ENCODE measurements around the gene TCIRG1. TPM values are rescaled to one million over a fixed set of nuclear protein-coding genes. Genes with fewer than 3 reads are reported as not detected.

TCIRG1 gene
- total and polyA plus RNA-seq, 2 of the 13 experiments (the other 11 are each of a cell fraction or from before 2014, with no cell fraction given): 48.0 to 69.6 TPM

DNA sequence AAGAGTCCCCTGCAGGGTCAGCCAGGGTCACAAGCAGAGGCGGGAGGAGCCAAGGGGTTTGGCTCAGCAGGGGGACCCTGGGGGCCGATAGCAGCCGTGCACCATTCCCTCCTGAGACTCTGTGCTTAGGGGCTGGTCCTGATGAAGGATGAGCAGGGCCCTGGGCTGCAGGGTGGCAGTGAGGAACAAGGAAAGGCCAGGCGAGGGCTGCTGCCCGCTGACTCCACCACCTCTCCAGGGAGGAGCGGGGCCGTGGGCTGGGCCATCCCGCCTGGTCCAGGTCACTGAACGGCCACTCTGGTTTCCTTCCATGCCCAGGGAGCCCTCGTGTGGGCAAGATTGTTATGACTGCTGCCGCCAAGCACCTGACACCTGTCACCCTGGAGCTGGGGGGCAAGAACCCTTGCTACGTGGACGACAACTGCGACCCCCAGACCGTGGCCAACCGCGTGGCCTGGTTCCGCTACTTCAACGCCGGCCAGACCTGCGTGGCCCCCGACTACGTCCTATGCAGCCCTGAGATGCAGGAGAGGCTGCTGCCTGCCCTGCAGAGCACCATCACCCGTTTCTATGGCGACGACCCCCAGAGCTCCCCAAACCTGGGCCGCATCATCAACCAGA is 17.5 kb upstream of the TCIRG1 start (continued):
- TF ChIP-seq, protein P1, sequence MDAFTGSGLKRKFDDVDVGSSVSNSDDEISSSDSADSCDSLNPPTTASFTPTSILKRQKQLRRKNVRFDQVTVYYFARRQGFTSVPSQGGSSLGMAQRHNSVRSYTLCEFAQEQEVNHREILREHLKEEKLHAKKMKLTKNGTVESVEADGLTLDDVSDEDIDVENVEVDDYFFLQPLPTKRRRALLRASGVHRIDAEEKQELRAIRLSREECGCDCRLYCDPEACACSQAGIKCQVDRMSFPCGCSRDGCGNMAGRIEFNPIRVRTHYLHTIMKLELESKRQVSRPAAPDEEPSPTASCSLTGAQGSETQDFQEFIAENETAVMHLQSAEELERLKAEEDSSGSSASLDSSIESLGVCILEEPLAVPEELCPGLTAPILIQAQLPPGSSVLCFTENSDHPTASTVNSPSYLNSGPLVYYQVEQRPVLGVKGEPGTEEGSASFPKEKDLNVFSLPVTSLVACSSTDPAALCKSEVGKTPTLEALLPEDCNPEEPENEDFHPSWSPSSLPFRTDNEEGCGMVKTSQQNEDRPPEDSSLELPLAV (CRISPR knock-in tag; conservative IDR thresholded peaks at IDR 0.05; ENCODE audit: low read depth): no peak
- TF ChIP-seq NR2F6 (IDR thresholded peaks at IDR 0.05) (0 out of 2 replicates have a peak, but pooled peaks have one; percentile 3), NR2F6 (CRISPR knock-in tag; IDR thresholded peaks at IDR 0.05) (no peak; the same call in 1 of the 2 replicates), ZNF768 (CRISPR knock-in tag; IDR thresholded peaks at IDR 0.05) (peak; percentile 81), TP53 (CRISPR knock-in tag; conservative IDR thresholded peaks at IDR 0.05) (no peak), PHB2 (IDR thresholded peaks at IDR 0.05; ENCODE audit: partially characterized antibody) (no peak), ZNF343 (CRISPR knock-in tag; IDR thresholded peaks at IDR 0.05) (no peak), PHF8 (CRISPR knock-in tag; IDR thresholded peaks at IDR 0.05) (no peak), RXRA (CRISPR knock-in tag; IDR thresholded peaks at IDR 0.05) (peak; percentile 65; the same call in 1 of the 2 replicates), ZBTB38 (CRISPR knock-in tag; IDR thresholded peaks at IDR 0.05) (0 out of 2 replicates have a peak, but pooled peaks have one; percentile 17), SMYD3 (CRISPR knock-in tag; IDR thresholded peaks at IDR 0.05) (no peak), PATZ1 (CRISPR knock-in tag; IDR thresholded peaks at IDR 0.05) (peak; percentile 62), ZSCAN29 (CRISPR knock-in tag; conservative IDR thresholded peaks at IDR 0.05) (no peak), ZNF691 (CRISPR knock-in tag; IDR thresholded peaks at IDR 0.05; ENCODE audit: borderline replicate concordance, low read depth) (peak; percentile 39; the same call in 1 of the 2 replicates), MTA1 (CRISPR knock-in tag; IDR thresholded peaks at IDR 0.05; ENCODE audit: borderline replicate concordance) (0 out of 2 replicates have a peak, but pooled peaks have one; percentile 18), ZNF20 (CRISPR knock-in tag; IDR thresholded peaks at IDR 0.05) (no peak)
- TF ChIP-seq, protein P2, sequence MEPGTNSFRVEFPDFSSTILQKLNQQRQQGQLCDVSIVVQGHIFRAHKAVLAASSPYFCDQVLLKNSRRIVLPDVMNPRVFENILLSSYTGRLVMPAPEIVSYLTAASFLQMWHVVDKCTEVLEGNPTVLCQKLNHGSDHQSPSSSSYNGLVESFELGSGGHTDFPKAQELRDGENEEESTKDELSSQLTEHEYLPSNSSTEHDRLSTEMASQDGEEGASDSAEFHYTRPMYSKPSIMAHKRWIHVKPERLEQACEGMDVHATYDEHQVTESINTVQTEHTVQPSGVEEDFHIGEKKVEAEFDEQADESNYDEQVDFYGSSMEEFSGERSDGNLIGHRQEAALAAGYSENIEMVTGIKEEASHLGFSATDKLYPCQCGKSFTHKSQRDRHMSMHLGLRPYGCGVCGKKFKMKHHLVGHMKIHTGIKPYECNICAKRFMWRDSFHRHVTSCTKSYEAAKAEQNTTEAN (CRISPR knock-in tag; conservative IDR thresholded peaks at IDR 0.05): no peak
- TF ChIP-seq, protein P3, sequence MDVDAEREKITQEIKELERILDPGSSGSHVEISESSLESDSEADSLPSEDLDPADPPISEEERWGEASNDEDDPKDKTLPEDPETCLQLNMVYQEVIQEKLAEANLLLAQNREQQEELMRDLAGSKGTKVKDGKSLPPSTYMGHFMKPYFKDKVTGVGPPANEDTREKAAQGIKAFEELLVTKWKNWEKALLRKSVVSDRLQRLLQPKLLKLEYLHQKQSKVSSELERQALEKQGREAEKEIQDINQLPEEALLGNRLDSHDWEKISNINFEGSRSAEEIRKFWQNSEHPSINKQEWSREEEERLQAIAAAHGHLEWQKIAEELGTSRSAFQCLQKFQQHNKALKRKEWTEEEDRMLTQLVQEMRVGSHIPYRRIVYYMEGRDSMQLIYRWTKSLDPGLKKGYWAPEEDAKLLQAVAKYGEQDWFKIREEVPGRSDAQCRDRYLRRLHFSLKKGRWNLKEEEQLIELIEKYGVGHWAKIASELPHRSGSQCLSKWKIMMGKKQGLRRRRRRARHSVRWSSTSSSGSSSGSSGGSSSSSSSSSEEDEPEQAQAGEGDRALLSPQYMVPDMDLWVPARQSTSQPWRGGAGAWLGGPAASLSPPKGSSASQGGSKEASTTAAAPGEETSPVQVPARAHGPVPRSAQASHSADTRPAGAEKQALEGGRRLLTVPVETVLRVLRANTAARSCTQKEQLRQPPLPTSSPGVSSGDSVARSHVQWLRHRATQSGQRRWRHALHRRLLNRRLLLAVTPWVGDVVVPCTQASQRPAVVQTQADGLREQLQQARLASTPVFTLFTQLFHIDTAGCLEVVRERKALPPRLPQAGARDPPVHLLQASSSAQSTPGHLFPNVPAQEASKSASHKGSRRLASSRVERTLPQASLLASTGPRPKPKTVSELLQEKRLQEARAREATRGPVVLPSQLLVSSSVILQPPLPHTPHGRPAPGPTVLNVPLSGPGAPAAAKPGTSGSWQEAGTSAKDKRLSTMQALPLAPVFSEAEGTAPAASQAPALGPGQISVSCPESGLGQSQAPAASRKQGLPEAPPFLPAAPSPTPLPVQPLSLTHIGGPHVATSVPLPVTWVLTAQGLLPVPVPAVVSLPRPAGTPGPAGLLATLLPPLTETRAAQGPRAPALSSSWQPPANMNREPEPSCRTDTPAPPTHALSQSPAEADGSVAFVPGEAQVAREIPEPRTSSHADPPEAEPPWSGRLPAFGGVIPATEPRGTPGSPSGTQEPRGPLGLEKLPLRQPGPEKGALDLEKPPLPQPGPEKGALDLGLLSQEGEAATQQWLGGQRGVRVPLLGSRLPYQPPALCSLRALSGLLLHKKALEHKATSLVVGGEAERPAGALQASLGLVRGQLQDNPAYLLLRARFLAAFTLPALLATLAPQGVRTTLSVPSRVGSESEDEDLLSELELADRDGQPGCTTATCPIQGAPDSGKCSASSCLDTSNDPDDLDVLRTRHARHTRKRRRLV (CRISPR knock-in tag; IDR thresholded peaks at IDR 0.05): 0 out of 2 replicates have a peak, but pooled peaks have one; percentile 39
- TF ChIP-seq, protein P4, sequence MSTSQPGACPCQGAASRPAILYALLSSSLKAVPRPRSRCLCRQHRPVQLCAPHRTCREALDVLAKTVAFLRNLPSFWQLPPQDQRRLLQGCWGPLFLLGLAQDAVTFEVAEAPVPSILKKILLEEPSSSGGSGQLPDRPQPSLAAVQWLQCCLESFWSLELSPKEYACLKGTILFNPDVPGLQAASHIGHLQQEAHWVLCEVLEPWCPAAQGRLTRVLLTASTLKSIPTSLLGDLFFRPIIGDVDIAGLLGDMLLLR (CRISPR knock-in tag; IDR thresholded peaks at IDR 0.05): no peak

All from HepG2 (cell line).